AG04450 (cell line): Measurements from ENCODE around the gene KRTAP5-5. TPM values are rescaled to one million over a fixed set of nuclear protein-coding genes. Genes with fewer than 3 reads are reported as not detected.
"Not testable (repeated sequence)": the region's sequence is repeated elsewhere in the genome, so short reads cannot be mapped to it uniquely, and the experiment has no call there.

Experiments used
- CTCF ChIA-PET: fragments of 300-600, 350-600 bp; formaldehyde crosslinking; extraction: SDS; loops from one replicate; lab custom pipeline; 2022; ENCODE audit warnings: antibody characterized with exemption, inconsistent platforms; lab: Charles Lee
- POLR2A ChIA-PET: fragments of 350-600 bp; formaldehyde crosslinking; extraction: SDS; loops from one replicate; lab custom pipeline; 2021; ENCODE audit warnings: antibody characterized with exemption, inconsistent platforms; lab: Yijun Ruan, JAX
- DNase-seq: peaks from one replicate; pipeline ENCODE4 v3.0.0-alpha.2; 2011; ENCODE audit warnings: low read depth, low spot score
- H3K27ac ChIP-seq: one replicate; pipeline ENCODE4 v1.5.1; 2012; ENCODE audit warnings: low read depth, low read length, control low read depth
- H3K27me3 ChIP-seq: one replicate; pipeline ENCODE4 v1.6.0; 2012; ENCODE audit warnings: low read length; ENCODE audit not compliant: control insufficient read depth, insufficient read depth
- H3K4me3 ChIP-seq: 2 replicates; pipeline ENCODE4 v1.5.1; 2011; ENCODE audit warnings: mild to moderate bottlenecking, low read depth, low read length, control low read depth
- H3K9me3 ChIP-seq: 2 replicates; pipeline ENCODE4 v1.5.1; 2012; ENCODE audit warnings: low read length; ENCODE audit not compliant: control insufficient read depth, insufficient read depth
- CTCF ChIP-seq: IDR thresholded peaks from 2 replicates; pipeline ENCODE4 v1.5.1; 2011; ENCODE audit warnings: low read depth, low read length, control low read depth, inconsistent platforms
- polyA plus RNA-seq: library from polyadenylated mRNA; depleted of rRNA; stranded (reverse); fragments of >200 nt; gene quantifications from 2 replicates; pipeline ENCODE4 v1.2.3, GENCODE V29; 2011

The KRTAP5-5 gene
- polyA plus RNA-seq, 1 experiment: not detected

- ChIA-PET CTCF (no interaction called here), POLR2A (no interaction called here)
- TF ChIP-seq CTCF: no peak
- Histone ChIP-seq H3K4me3 (no peak overlapping the region), H3K27me3 (peaks cover 20% of the 10 kb centered on the region), H3K9me3 (no peaks in the 10 kb centered on the region; the same call in 1 of the 2 replicates), H3K27ac (no peak overlapping the region)
- no peak for DNase-seq
Observed at GRCh38 chr11:1667121-1667850, 37.7 kb downstream of the KRTAP5-5 start.

- ChIA-PET POLR2A (no interaction called here), CTCF (no interaction called here)
- Histone ChIP-seq H3K9me3 (no peaks in the 10 kb centered on the region; the same call in 1 of the 2 replicates), H3K27ac (no peak overlapping the region), H3K27me3 (peaks cover 26% of the 10 kb centered on the region), H3K4me3 (no peak overlapping the region)
- no peak for DNase-seq
- TF ChIP-seq CTCF: no peak
Observed at GRCh38 chr11:1667906-1668305, 38.3 kb downstream of the KRTAP5-5 start.

- H3K27ac ChIP-seq: no peak overlapping the region
- TF ChIP-seq CTCF: no peak
- H3K4me3 ChIP-seq: no peak overlapping the region
- POLR2A ChIA-PET: no interaction called here
- H3K27me3 ChIP-seq: peaks cover 36% of the 10 kb centered on the region
- no peak for DNase-seq
- no peaks in the 10 kb centered on the region; the same call in 1 of the 2 replicates for H3K9me3 ChIP-seq
- CTCF ChIA-PET: interaction anchor here (1.4 kb wide), 1 partner anchor 16 kb away, joined by 4 read pairs; no protein-coding TSS in a partner anchor
Observed at GRCh38 chr11:1668911-1669473, 39.4 kb downstream of the KRTAP5-5 start.

- no peak for TF ChIP-seq CTCF
- H3K9me3 ChIP-seq: no peaks in the 10 kb centered on the region; the same call in 1 of the 2 replicates
- peaks cover 40% of the 10 kb centered on the region for H3K27me3 ChIP-seq
- ChIA-PET POLR2A (no interaction called here), CTCF (interaction anchor here (1.4 kb wide), 1 partner anchor 17 kb away, joined by 4 read pairs; no protein-coding TSS in a partner anchor)
- H3K4me3 ChIP-seq: no peak overlapping the region
- DNase-seq: no peak
- no peak overlapping the region for H3K27ac ChIP-seq
Observed at GRCh38 chr11:1669546-1670218, 40.1 kb downstream of the KRTAP5-5 start.

- POLR2A ChIA-PET, H3K9me3 ChIP-seq, H3K4me3 ChIP-seq, H3K27ac ChIP-seq, DNase-seq: not testable (repeated sequence)
- CTCF ChIA-PET: interaction anchor here (1.4 kb wide), 1 partner anchor 18 kb away, joined by 4 read pairs; no protein-coding TSS in a partner anchor
- peaks cover 43% of the 10 kb centered on the region for H3K27me3 ChIP-seq
Observed at GRCh38 chr11:1670457-1670856, 40.9 kb downstream of the KRTAP5-5 start.
